Prostate gland (tissue), 2 donors: Measurements from ENCODE around the gene FMOD. TPM values are rescaled to one million over a fixed set of nuclear protein-coding genes. Genes with fewer than 3 reads are reported as not detected.
A peak's percentile ranks its signal among the peaks of the same experiment; 100 is the strongest.

Experiments
- DNase-seq: peaks from one replicate; pipeline ENCODE4 v3.0.0-alpha.2; 2019; ENCODE audit warnings: low spot score
- H3K27ac ChIP-seq, 2 donors: fragments of 200-600 bp; sonication (generic); 2 replicates each; pipeline ENCODE4 v1.5.1; 2017 to 2019
- H3K27me3 ChIP-seq: fragments of 200-600 bp; sonication (generic); replicated peaks from 2 replicates; pipeline ENCODE4 v1.5.1; 2019; ENCODE audit not compliant: insufficient read depth
- H3K36me3 ChIP-seq, 2 donors: fragments of 200-600 bp; sonication (generic); 1 replicate in 1 of 2; 2 replicates in 1 of 2; pipeline versions ENCODE4 v1.5.1 to v1.8.1; 2017 to 2019
- H3K4me1 ChIP-seq: fragments of 200-600 bp; sonication (generic); replicated peaks from 2 replicates; pipeline ENCODE4 v1.5.1; 2019
- H3K4me3 ChIP-seq, 2 donors: fragments of 200-600 bp; sonication (generic); 2 replicates each; pipeline ENCODE4 v1.5.1; 2017 to 2019
- H3K9me3 ChIP-seq: fragments of 200-600 bp; sonication (generic); 2 replicates; pipeline ENCODE4 v1.5.1; 2017
- CTCF ChIP-seq, 4 experiments: fragments of 200-600 bp in 2 of 4; fragments of 450-650 bp in 2 of 4; sonication (generic) in 2 of 4; IDR thresholded peaks; 1 replicate in 3 of 4; 2 replicates in 1 of 4; pipeline ENCODE4 v1.5.1; 2016 to 2019; ENCODE audit warnings: antibody characterized with exemption in 4 of 4, mild to moderate bottlenecking in 2 of 4, moderate library complexity in 2 of 4
- POLR2A ChIP-seq: fragments of 450-650 bp; IDR thresholded peaks from one replicate; pipeline ENCODE4 v1.6.1; 2016; ENCODE audit warnings: antibody characterized with exemption, mild to moderate bottlenecking
- POLR2AphosphoS5 ChIP-seq: sonication (generic); formaldehyde crosslinking; IDR thresholded peaks from one replicate; pipeline ENCODE4 v1.6.1; 2017; ENCODE audit warnings: antibody characterized with exemption
- WGBS: methylation state at CpG from one replicate; pipeline ENCODE4 v1.1.5; 2018; 5-methylcytosine and 5-hydroxymethylcytosine counted together
- intact Hi-C: fragments of 100-400 bp; cut with DNase I; formaldehyde crosslinking; loops from one replicate; pipeline ENCODE4 v1.14.2; 2022
- total RNA-seq, 2 donors: library from RNA; depleted of rRNA; stranded (reverse); fragments of >200 nt; gene quantifications; one replicate each; pipeline ENCODE4 v1.1.0, GENCODE V29; 2016

FMOD gene
- total RNA-seq, 2 donors from 2014 or later: 40.8 to 95.9 TPM

- Histone ChIP-seq H3K36me3 (no peaks in the 10 kb centered on the region), H3K4me1 (no peaks in the 10 kb centered on the region), H3K9me3 (no peaks in the 10 kb centered on the region), H3K27me3 (no peaks in the 10 kb centered on the region), H3K27ac (no peak overlapping the region), H3K4me3 (no peak overlapping the region)
- intact Hi-C loops: no loop called here
- WGBS: 65% methylated on average over 7 of the region's 7 CpGs
- no peak for TF ChIP-seq CTCF (IDR thresholded peaks at IDR 0.05)
- TF ChIP-seq POLR2A: no peak
- no peak for TF ChIP-seq POLR2AphosphoS5
- no peak for DNase-seq
Observed at GRCh38 chr1:203346060-203346768, 4.7 kb downstream of the FMOD start.

- no peak for DNase-seq
- Histone ChIP-seq H3K9me3 (no peaks in the 10 kb centered on the region), H3K4me1 (peaks cover 4% of the 10 kb centered on the region), H3K27me3 (no peaks in the 10 kb centered on the region), H3K4me3 (no peak overlapping the region), H3K27ac (no peak overlapping the region), H3K36me3 (no peaks in the 10 kb centered on the region)
- WGBS: 79% methylated on average over 9 of the region's 9 CpGs
- intact Hi-C loops: no loop called here
- TF ChIP-seq POLR2A: no peak
- no peak for TF ChIP-seq POLR2AphosphoS5
Observed at GRCh38 chr1:203343956-203344754, 6.8 kb downstream of the FMOD start.

GRCh38 chr1:203342192-203342940, 8.6 kb downstream of the FMOD start:
- Histone ChIP-seq H3K9me3 (no peaks in the 10 kb centered on the region), H3K27ac (no peak overlapping the region), H3K27me3 (no peaks in the 10 kb centered on the region), H3K4me1 (peaks cover 4% of the 10 kb centered on the region), H3K36me3 (no peaks in the 10 kb centered on the region), H3K4me3 (no peak overlapping the region)
- intact Hi-C loops: no loop called here
- TF ChIP-seq POLR2A: no peak
- peak; percentile 55 to 81 (median 73) for TF ChIP-seq CTCF (IDR thresholded peaks at IDR 0.05)
- peak; percentile 24 for TF ChIP-seq POLR2AphosphoS5
- peak; percentile 33 for DNase-seq
- 62% methylated on average over 20 of the region's 23 CpGs for WGBS

GRCh38 chr1:203340112-203340790, 10.7 kb downstream of the FMOD start:
- peak; percentile 87 for TF ChIP-seq POLR2AphosphoS5
- TF ChIP-seq POLR2A: no peak
- peak; percentile 70 to 97 (median 94) for TF ChIP-seq CTCF (IDR thresholded peaks at IDR 0.05)
- no peaks in the 10 kb centered on the region for H3K9me3 ChIP-seq
- H3K27me3 ChIP-seq: no peaks in the 10 kb centered on the region
- WGBS: 18% methylated on average over 7 of the region's 7 CpGs
- no peak overlapping the region for H3K4me3 ChIP-seq
- intact Hi-C loops: loop anchor here (1.0 kb wide), 2 partner anchors 100 to 147 kb away; no protein-coding TSS in a partner anchor
- H3K36me3 ChIP-seq: no peaks in the 10 kb centered on the region
- H3K27ac ChIP-seq: peak overlapping the region; percentile 50 to 62
- DNase-seq: peak; percentile 85
- peaks cover 8% of the 10 kb centered on the region for H3K4me1 ChIP-seq
